Measurements from ENCODE around the gene GOLGA7B.
A peak's percentile ranks its signal among the peaks of the same experiment; 100 is the strongest.

GOLGA7B gene

DNA sequence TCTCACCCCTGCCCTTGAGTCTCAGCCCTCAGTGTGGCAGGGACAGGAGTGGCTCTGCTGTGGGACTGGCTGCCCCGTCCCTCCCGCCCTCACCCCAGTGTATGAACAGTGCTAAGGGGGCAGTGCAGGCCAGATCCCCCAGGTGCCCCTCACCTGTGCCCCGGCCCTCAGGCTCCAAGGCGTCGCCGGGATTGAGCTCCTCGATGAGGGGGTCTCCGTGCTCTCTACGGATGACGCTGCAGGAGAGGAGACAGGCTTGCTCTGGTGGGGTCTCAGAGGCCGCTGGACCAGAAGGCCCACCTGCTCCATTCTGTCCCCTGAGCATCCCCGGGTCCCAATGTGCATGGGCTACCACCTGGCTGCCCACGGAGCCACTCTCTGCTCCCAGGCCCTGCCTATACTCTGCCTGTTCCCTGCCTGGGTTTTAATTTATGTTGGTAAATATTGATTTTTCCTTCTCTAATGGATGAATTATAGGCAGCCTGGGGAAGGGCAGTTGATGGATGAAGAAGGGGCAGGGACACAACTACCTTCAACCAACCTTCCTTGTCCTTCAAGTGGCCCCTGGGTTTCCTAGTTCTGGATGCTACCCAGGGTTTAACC lies 47.2 kb downstream of the GOLGA7B start:
- no peak for DNase-seq

DNA sequence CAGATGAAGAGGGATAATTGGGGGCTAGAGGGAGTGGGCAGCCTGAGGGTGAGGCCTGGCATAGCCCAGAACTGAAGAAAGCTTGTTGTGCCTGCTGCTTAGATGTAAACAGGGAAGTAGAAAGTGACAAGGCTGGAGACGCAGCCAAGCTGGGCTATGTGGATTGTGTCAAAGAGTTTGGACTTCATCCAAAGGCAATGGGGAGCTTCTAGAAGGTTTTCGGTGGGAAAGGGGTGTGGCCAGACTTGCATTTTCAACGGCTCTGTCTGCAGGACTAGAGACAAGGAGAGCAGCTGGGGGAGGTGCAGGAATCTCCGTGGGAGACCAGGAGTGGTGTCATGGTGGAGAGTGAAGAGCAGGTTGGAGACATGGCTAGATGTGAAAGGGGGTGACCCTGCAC lies 48.8 kb downstream of the GOLGA7B start:
- no peak for DNase-seq

DNA sequence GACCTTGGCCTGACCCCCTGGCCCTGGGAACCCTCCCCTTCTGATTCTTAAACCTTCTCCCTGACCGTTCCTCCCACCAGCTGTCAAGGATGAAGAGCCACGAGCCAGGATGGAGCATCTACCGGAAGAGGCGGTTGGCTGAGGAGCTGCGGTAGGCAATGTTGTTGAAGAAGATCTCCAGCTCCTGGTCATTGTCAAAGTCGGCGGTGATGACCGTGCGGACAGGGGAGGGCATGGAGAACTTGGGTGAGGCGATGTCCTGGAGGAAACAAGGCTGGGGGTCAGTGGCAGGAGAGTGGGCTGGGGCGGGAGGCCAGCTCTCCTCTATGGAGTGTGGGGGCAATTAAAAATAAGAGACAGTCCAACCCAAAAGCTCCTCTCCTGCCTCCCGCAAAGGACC lies 51.7 kb downstream of the GOLGA7B start:
- no peak for DNase-seq

DNA sequence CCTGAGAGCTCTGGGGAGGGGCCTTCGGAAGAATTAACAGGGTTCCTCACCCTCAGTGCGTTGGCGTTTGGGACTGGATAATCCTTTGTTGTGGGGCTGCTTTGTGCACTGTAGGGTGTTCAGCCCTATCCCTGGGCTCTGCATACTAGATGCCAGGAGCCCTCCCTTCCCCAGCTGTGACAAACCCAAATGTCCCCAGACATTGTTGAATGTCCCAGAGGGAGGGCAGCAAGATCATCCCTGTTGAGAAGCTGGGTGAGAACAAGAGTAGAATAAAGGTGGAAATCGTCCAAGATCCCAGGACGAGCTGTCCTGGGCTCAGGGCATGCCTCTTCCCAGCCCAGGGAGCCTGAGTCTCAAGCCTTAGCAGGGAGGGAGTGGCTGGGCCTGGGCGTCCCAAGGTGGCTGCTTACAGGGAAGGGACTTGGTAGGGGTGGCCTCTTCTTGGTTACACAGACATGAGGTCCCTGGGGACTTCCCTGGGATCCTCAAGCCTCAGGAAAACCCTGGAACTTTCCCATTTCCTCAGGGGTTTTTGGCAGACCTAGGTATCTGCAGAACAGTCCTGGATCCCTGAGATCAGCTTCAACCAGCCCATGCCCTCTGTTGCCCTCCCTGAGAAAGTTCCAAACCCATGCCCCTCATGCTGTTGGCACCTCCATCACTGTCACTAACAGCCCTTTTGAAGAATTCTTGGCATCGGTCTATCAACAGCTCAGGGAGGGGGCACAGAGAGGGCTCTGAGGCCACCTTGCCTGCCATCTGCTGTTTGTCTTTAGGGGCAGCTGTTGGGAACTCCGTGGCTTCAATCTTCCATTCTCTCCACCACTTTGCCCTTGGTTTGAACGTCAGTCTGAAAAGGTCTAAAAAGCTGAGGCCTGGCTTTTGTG lies 53.7 kb downstream of the GOLGA7B start:
- DNase-seq, result no peak

DNA sequence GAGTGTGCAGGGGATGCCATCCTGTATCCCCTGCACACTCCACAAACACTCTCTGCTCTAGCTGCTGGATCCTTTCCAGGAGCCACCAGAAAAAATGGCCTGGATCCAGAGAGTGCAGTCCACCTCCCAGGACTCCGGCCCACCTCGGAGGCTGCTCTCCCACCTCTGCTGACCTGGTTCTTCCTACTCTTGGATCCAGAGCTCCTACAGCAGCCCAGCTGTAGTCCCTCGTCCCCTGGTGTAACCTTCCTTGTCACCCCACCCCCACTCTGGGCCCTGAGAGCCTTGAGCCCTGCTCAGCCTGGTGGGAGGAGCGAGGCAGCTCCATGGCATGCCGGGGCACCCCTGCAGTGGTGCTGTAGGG lies 54.4 kb downstream of the GOLGA7B start:
- no peak for DNase-seq

- DNase-seq, result no peak
These were observed 54.9 kb downstream of the GOLGA7B start for GRCh38 chr10:97904576-97904975.

GRCh38 chr10:97905276-97905675 lies 55.6 kb downstream of the GOLGA7B start:
- no peak for DNase-seq

GRCh38 chr10:97907211-97907610 lies 57.6 kb downstream of the GOLGA7B start:
- DNase-seq, result no peak

DNA sequence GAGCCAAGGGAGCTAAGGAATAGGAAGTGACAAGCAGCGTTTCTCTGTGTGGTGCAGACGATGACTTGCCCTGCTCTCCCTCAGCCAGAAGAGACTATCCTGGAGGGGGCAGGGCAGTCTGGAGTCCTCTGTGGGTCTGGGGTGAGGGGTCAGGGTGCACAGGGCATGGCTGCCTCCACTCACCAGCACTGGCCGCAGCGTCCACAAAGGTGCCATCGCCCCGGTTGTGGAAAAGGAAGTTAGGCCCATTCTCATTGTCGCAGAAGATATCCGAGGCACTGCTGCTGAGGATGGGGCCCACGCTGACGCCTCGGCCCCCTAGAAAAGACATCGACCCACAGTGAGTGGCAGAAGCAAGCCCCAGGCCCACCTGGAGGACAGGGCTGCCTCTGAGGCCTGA lies 58.2 kb downstream of the GOLGA7B start:
- DNase-seq, result no peak

GRCh38 chr10:97910661-97911060 lies 61.0 kb downstream of the GOLGA7B start:
- DNase-seq, result no peak

- DNase-seq, result no peak
These were observed 61.6 kb downstream of the GOLGA7B start for GRCh38 chr10:97911217-97911616.

GRCh38 chr10:97913193-97913592 lies 63.5 kb downstream of the GOLGA7B start:
- DNase-seq, result no peak

DNA sequence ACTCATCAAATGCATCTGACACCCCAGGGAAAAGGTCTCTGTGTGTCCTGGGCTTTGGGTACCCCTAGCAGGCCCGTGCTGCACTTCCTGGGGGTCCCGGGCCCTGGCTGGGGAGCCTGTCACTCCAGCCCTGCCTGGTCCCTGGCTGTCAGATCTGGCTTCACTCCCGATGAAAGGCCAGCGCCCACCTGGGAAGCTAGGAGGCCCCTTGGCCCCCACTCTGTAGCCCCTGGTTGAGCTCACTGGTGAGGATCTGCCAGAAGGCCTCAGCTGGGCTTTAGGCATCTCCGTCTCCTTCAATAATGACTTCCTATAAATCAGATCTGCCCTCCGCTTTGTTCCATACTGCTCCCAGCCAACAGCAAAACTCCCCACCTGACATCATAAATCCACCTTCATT lies 64.0 kb downstream of the GOLGA7B start:
- DNase-seq, result no peak

- DNase-seq, result no peak
These were observed 64.7 kb downstream of the GOLGA7B start for GRCh38 chr10:97914171-97914836.

DNA sequence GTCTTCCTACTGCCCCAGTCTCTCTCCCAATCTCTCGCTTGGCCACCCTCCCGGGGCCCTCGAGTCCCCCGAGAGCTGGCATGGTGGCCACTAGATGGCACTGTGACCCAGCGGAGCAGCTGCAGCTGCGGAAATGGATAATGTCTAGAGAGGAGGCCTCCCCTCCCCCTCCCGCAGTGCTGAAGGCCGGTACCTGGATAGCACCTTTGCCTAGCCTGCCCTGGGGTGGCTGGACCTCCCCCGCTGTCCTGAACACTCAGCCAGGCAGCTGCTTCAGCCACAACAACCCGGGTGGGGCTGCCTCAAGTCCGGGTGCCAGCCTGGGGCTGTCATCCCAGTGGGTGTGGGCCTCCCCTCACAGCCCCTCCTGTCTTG lies 65.2 kb downstream of the GOLGA7B start:
- peak; percentile 54 to 80 for DNase-seq

DNA sequence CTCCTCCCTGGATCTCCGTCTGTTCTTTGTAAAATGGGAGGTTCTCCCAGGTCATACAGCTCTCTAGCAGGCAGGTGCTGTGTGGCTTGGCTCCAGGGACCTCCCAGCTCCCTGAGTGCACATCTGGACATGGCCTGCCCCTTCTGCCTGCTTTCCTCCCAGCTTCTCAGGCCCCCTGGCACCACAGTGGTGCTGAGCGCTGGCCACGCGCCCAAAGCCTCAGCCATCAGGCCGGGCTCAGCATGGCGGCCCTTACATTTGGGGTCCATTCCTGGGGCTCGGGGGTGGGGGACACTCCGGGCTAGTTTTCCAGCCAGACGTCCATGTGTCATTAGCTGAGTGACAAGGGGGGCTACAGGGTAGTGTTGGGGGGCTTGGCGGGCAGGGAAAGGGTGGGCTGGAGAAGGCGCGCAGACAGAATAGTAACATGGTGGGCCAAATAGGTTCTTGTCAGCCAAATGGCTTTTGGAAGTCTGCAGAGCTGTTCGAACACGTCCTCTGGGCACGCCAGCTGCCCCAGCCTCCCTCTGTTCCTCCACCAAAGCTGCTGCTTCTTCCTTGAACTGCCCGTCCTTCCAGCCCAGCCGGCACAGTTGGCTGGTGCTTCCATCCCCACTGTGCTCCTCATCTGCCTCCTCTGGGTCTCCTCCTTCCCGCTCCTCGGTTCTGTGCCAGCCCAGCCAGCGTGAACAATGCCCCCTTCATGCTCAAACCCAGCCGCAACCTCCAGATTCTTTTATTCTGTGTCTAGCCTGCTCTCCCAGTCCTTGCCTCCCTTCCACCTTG lies 65.9 kb downstream of the GOLGA7B start:
- DNase-seq, result peak; percentile 72 to 74

GRCh38 chr10:97916586-97916985 lies 66.9 kb downstream of the GOLGA7B start:
- DNase-seq, result peak; percentile 51 to 76

GRCh38 chr10:97919012-97919411 lies 69.4 kb downstream of the GOLGA7B start:
- DNase-seq, result no peak

DNA sequence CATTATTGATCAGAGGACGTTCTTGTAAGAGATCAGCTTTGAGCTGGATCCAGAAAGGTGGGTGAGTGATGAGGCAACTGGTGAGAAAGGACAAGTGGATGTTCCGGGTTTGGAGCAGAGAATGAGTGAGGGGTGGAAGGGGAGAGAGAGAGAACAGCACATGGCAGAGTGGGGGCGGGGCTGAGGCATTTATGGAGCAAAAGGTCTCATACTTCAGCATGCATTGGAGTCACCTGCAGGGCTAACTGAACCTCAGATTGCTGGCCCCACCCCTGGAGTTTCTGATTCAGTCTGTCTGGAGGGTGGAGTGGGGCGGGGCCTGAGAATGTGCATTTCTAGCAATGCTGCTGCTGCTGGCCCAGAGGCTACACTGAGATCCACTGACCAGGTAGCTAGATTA lies 71.2 kb downstream of the GOLGA7B start:
- DNase-seq, result no peak

Data from hippocampal formation (tissue), 2 donors.